GM21447 (cell line): ENCODE measurements around the gene NEDD4L.
A peak's percentile ranks its signal among the peaks of the same experiment; 100 is the strongest.

ENCODE experiments used
- ATAC-seq: cut with Tn5 transposase; IDR thresholded peaks from one replicate; pipeline ENCODE4 v1.9.1; 2021; ENCODE audit not compliant: unreplicated experiment

Gene NEDD4L

DNA sequence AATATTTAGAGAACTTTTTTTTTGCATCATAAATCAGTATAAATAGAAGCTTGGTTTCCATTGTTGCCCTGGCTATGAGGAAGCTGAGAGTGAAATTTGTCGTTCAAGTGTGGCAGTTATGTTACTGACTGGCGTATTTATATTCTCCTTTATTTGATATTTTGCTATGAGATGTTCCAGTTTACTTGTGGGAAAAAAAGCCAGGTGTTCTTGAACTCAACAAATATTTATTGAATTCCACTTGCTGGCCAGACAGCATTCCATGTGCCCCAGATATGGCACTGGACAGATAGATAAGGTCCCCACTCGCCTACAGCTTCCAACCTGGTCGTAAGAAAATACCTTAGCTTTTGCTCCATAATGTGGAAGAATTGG is 44.7 kb downstream of the NEDD4L start:
- ATAC-seq: no peak

GRCh38 chr18:58091099-58091611 is 47.1 kb downstream of the NEDD4L start:
- ATAC-seq: peak; percentile 85

GRCh38 chr18:58093311-58093803 is 49.3 kb downstream of the NEDD4L start:
- no peak for ATAC-seq

- ATAC-seq: no peak
Observed at GRCh38 chr18:58095222-58095621, 51.2 kb downstream of the NEDD4L start.

- no peak for ATAC-seq
Observed at GRCh38 chr18:58095655-58096054, 51.6 kb downstream of the NEDD4L start.

DNA sequence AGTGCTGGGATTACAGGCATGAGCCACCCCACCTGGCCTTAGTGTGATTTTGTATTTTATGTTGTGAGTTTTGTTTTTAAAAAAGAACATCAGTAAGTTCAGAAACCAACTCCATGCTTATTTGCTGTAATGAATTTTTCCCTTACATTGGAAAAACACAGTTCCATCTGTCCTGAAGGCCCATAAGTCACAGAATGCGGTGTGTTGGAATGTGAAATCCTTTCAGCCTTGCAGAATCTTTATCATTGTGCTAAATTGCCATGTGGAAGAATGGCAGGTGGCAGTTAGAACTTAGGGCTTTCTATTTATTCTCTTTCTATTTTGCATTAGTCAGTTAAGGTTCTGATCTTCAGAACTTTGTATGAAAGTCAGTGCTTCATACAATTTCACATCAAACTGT is 52.6 kb downstream of the NEDD4L start:
- no peak for ATAC-seq

GRCh38 chr18:58097121-58097906 is 53.3 kb downstream of the NEDD4L start:
- ATAC-seq: no peak

DNA sequence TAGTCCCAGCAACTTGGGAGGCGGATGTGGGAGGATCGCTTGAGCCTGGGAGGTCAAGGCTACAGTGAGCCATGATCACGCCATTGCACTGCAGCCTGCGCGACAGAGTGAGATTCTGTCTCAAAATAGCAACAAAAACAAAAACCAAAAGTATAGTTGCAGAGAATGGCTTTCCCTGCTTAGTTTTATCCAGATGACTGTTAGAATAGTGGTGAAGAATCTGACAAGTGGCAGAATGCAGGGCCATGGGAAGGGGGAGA is 53.8 kb downstream of the NEDD4L start:
- ATAC-seq: no peak

DNA sequence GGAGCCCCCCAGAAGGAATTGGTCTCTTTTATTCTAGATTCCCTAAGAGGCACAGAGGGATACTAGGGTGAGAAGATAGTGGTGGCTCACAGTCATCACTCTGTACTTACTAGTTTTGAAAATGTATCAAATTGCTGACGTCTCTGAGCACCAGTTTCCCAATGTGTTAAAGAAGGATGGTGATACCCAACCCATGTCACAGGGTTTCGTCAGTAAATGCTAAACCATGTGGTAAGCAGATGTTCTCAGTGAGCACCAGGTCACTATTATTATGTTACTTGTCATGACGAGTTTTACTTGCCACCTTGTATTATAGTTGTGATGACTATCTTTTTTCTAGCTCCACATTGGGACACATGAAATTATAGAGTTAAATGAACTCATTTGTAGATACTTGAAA is 54.7 kb downstream of the NEDD4L start:
- no peak for ATAC-seq

DNA sequence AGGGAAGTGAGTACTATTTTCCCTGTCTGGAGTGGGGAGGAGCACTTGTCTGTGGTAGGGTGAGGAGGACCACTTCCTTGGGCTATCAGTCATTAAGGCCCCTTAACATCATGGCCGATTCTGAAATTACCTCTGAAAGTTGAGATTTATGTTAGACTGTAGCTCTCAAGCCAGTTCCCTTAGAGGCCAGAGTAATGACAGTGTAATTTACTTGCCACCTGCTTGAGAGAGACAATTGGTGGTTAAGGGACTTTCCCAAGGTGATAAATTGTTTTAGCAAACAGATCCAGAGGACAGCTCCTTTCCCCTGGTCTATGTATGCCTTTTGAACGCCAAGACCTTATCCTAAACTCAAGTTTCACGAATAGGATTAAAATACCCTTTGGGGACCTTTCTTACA is 56.1 kb downstream of the NEDD4L start:
- no peak for ATAC-seq

DNA sequence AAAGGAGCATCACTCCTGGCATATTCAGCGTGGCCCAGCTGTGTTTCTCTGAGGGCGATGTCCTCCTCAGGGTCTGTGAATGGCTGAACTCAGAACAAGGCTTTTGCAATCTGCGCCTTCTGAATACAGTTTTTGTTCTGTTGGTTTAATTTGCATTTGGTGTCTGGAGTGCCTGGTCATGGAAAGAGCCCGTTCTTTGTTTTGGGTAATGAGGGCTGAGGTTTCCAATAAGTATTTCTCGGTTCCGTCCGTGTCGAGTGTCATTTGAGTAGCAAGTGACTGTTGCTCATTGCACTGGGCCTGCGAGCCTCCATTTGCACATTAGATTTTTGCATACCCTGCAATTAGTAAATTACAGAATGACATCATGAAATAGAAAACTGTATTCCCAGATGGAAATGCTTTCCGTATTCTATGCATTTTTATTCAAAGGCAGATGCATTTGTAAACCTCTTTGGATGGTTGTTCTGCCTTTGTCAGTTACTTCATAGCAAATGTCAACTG is 57.3 kb downstream of the NEDD4L start:
- no peak for ATAC-seq

- ATAC-seq: no peak
Observed at GRCh38 chr18:58102018-58102417, 58.0 kb downstream of the NEDD4L start.

GRCh38 chr18:58102875-58103274 is 58.8 kb downstream of the NEDD4L start:
- ATAC-seq: no peak

DNA sequence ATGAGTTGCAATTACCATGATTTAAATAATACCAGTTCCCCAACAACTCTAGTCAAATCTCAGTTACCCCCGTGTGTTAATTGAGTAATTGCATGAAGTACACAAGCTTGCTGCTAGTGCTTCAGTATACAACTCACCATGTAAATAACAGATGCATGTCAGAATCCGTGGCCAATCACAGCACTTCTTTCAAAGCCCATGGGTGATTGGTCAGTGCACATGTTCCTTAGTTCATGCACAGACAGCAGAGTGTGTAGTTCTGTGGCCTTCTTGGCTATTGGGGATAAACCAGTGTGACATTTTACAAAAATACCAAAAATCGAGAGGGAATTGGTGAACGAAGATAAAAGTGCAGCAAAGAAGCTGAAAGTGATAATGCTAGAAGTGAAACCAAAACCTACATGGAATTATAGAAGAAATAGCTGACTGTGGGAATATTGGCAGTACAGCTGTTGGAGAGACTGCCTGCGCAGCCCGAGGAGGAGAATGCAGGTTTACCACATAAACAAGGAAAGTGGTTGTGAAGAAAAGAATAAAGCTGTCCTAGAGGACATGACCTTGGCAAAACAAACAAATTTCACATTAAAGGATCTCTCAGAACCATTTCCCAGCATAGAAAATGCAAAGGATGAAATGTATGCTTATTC is 59.4 kb downstream of the NEDD4L start:
- no peak for ATAC-seq

- no peak for ATAC-seq
Observed at GRCh38 chr18:58104096-58104495, 60.1 kb downstream of the NEDD4L start.

GRCh38 chr18:58105206-58105887 is 61.3 kb downstream of the NEDD4L start:
- no peak for ATAC-seq

DNA sequence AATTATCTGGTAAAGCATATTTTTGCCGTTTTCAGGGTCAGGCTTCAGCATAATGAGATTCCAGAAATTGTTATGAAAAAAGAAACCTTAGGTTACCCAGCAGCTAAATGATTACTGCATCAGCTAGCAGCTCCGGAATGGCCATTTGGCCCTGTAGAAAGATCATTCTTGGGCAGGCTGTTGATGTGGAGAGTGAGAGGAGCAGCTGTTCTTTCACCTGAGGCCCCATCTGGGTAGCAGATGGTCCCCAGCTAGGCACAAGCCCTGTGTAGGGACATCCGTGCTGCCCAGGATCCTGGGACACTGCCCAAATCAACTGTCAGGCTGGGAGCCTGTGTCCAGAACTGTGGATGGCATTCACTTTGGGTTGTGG is 61.8 kb downstream of the NEDD4L start:
- no peak for ATAC-seq

DNA sequence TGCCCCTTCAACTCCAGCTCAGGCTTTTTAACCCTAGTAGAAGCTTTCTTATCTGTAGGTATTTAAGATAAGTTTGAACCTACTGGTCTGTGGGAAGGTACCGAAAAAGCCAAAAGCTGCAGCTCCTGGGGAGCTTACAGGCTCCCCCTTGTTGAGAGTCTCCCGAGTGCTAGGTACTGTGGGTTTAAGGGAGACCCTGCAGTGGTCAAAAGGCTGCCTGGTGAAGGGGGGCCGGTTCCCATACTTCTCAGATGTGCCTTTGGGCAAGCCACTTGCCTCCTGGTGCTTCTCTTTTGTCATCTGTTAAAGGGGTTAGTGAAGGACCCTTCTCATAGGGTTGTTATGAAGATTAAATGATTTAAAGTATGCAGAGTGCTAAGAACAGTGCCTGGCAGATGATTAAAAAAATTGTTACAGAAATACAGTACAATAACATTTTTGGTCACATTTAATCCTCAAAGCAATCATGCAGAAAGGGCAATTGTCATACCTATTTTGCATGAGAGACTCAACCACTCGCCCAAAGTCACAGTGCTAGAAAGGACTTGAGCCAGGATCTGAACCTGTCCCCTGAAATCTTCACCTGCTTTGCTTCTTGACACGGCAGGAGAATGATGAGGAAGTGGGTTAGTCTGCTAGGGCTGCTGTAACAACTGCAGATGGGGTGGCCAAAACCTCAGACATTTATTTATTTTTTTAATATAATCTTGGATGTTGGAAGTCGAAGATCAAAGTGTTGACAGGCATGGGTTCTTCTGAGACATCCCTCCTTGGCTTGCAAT is 62.5 kb downstream of the NEDD4L start:
- no peak for ATAC-seq

GRCh38 chr18:58109256-58109655 is 65.2 kb downstream of the NEDD4L start:
- no peak for ATAC-seq

GRCh38 chr18:58110398-58110797 is 66.4 kb downstream of the NEDD4L start:
- ATAC-seq: no peak

DNA sequence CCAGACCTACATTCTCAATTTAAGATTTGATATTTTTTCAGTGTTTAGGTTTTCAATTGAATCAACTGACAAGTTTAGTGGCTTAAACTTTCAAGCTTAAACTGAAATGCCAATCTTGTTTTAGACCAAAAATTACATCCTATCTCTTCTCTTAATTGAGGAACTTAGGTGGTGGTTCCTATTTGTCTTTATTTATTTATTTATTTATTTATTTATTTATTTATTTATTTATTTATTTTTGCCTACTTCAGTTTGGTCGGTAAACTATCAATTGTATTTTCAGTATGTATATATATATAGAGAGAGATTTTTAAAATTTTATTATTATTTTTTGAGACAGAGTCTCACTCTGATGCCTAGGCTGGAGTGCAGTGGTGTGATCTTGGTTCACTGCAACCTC is 68.1 kb downstream of the NEDD4L start:
- no peak for ATAC-seq
